ENCODE data around the gene IP6K3. TPM values are rescaled to one million over a fixed set of nuclear protein-coding genes. Genes with fewer than 3 reads are reported as not detected.

IP6K3 gene
- total and polyA plus RNA-seq, 3 donors from 2014 or later = 0.15 to 0.16 TPM; not detected in 1

GRCh38 chr6:33769248-33769821 is 22.6 kb upstream of the IP6K3 start:
- no peak overlapping the region for H3K27ac ChIP-seq
- DNase-seq = no peak
- peaks cover 24% of the 10 kb centered on the region for H3K4me1 ChIP-seq
- no peak overlapping the region for H3K4me3 ChIP-seq
- 77 to 90% methylated on average over 8 to 10 of the region's 10 CpGs for WGBS, 2 donors
- TF ChIP-seq CTCF (IDR thresholded peaks at IDR 0.05) (no peak), POLR2A (IDR thresholded peaks at IDR 0.05) (no peak)
- H3K36me3 ChIP-seq (ENCODE audit: low read depth, missing control alignments) = no peaks in the 10 kb centered on the region
- intact Hi-C loops (cut with DNase I; ENCODE audit: low total_unique reads) = no loop called here
- no peaks in the 10 kb centered on the region for H3K9me3 ChIP-seq
- no peaks in the 10 kb centered on the region for H3K27me3 ChIP-seq

- no peaks in the 10 kb centered on the region for H3K27me3 ChIP-seq
- no peaks in the 10 kb centered on the region for H3K36me3 ChIP-seq (ENCODE audit: low read depth, missing control alignments)
- H3K4me1 ChIP-seq = peaks cover 24% of the 10 kb centered on the region
- no peak overlapping the region for H3K4me3 ChIP-seq
- TF ChIP-seq CTCF (IDR thresholded peaks at IDR 0.05) (peak; percentile 60 to 70 (median 69)), POLR2A (IDR thresholded peaks at IDR 0.05) (no peak)
- WGBS, 2 donors = 48 to 52% methylated on average over 7 of the region's 7 CpGs
- no peaks in the 10 kb centered on the region for H3K9me3 ChIP-seq
- intact Hi-C loops (cut with DNase I; ENCODE audit: low total_unique reads) = no loop called here
- H3K27ac ChIP-seq = no peak overlapping the region
- peak; percentile 91 for DNase-seq
Measured at GRCh38 chr6:33768644-33769120, 22.0 kb upstream of the IP6K3 start.

- Histone ChIP-seq H3K9me3 (no peaks in the 10 kb centered on the region), H3K4me3 (no peak overlapping the region), H3K27ac (no peak overlapping the region), H3K27me3 (no peaks in the 10 kb centered on the region), H3K36me3 (ENCODE audit: low read depth, missing control alignments) (no peaks in the 10 kb centered on the region), H3K4me1 (peaks cover 20% of the 10 kb centered on the region)
- WGBS, 2 donors = 85 to 86% methylated on average over 7 to 11 of the region's 11 CpGs
- TF ChIP-seq CTCF (IDR thresholded peaks at IDR 0.05) (no peak), POLR2A (IDR thresholded peaks at IDR 0.05) (no peak)
- no peak for DNase-seq
- intact Hi-C loops (cut with DNase I; ENCODE audit: low total_unique reads) = no loop called here
Measured at GRCh38 chr6:33766921-33767907, 20.5 kb upstream of the IP6K3 start.

GRCh38 chr6:33765368-33765767 is 18.7 kb upstream of the IP6K3 start:
- Histone ChIP-seq H3K4me1 (peaks cover 18% of the 10 kb centered on the region), H3K27ac (no peak overlapping the region), H3K4me3 (no peak overlapping the region), H3K9me3 (no peaks in the 10 kb centered on the region), H3K27me3 (no peaks in the 10 kb centered on the region), H3K36me3 (ENCODE audit: low read depth, missing control alignments) (no peaks in the 10 kb centered on the region)
- DNase-seq = no peak
- intact Hi-C loops (cut with DNase I; ENCODE audit: low total_unique reads) = no loop called here
- 97 to 98% methylated on average over 9 of the region's 9 CpGs for WGBS, 2 donors
- TF ChIP-seq POLR2A (IDR thresholded peaks at IDR 0.05) (no peak), CTCF (IDR thresholded peaks at IDR 0.05) (no peak)

Data from testis (tissue), 3 donors.